WTC11 (cell line): Measurements from ENCODE around the gene DBN1. TPM values are rescaled to one million over a fixed set of nuclear protein-coding genes. Genes with fewer than 3 reads are reported as not detected.
A peak's percentile ranks its signal among the peaks of the same experiment; 100 is the strongest.

Source experiments
- ATAC-seq: fragments of 200-7000 bp; cut with Tn5 transposase; 2 replicates; pipeline ENCODE4 v1.10.0; 2021; ENCODE audit warnings: mild to moderate bottlenecking, moderate library complexity
- CTCF ChIA-PET: fragments of 300-600 bp; sonication (Branson Sonifier 250); formaldehyde crosslinking; loops from one replicate; lab custom pipeline; 2021; ENCODE audit warnings: antibody characterized with exemption; lab: Charles Lee
- POLR2A ChIA-PET: fragments of 350-600 bp; sonication (Branson Sonifier 250); formaldehyde crosslinking; loops from one replicate; lab custom pipeline; 2021; ENCODE audit warnings: antibody characterized with exemption; lab: Charles Lee
- DNase-seq: peaks from one replicate; pipeline ENCODE4 v3.0.0; 2021; ENCODE audit warnings: low spot score
- H3K27ac Mint-ChIP-seq: 2 replicates; pipeline ENCODE4 v1.8.0; 2021; ENCODE audit warnings: mixed read lengths
- H3K27me3 Mint-ChIP-seq: 2 replicates; pipeline ENCODE4 v1.8.0; 2021; ENCODE audit warnings: low read depth, mild to moderate bottlenecking, moderate library complexity, mixed read lengths
- H3K36me3 Mint-ChIP-seq: 2 replicates; pipeline ENCODE4 v1.8.0; 2021; ENCODE audit warnings: mixed read lengths
- H3K4me1 Mint-ChIP-seq: 2 replicates; pipeline ENCODE4 v1.8.0; 2022; ENCODE audit warnings: mixed read lengths
- H3K4me3 Mint-ChIP-seq: 2 replicates; pipeline ENCODE4 v1.8.0; 2021; ENCODE audit warnings: mild to moderate bottlenecking, moderate library complexity, mixed read lengths
- H3K9me3 Mint-ChIP-seq: 2 replicates; pipeline ENCODE4 v1.8.0; 2021; ENCODE audit warnings: mixed read lengths
- AR ChIP-seq: fragments of 250-450 bp; sonication (Bioruptor Pico); IDR thresholded peaks from 2 replicates; pipeline ENCODE4 v1.9.0; 2021; ENCODE audit warnings: mild to moderate bottlenecking
- ARID4B ChIP-seq: sonication (generic); formaldehyde crosslinking; IDR thresholded peaks from 2 replicates; pipeline ENCODE4 v1.8.0; 2023; ENCODE audit warnings: missing genetic modification reagents, mild to moderate bottlenecking, borderline replicate concordance
- CREM ChIP-seq: sonication (generic); formaldehyde crosslinking; IDR thresholded peaks from 2 replicates; pipeline ENCODE4 v1.8.1; 2022; ENCODE audit warnings: mild to moderate bottlenecking, missing genetic modification reagents, moderate library complexity
- E2F4 ChIP-seq: sonication (generic); formaldehyde crosslinking; IDR thresholded peaks from 2 replicates; pipeline ENCODE4 v1.8.1; 2022; ENCODE audit warnings: low read depth, mild to moderate bottlenecking, moderate library complexity, missing genetic modification reagents, borderline replicate concordance
- E2F5 ChIP-seq: sonication (generic); formaldehyde crosslinking; IDR thresholded peaks from 2 replicates; pipeline ENCODE4 v1.8.1; 2022; ENCODE audit warnings: mild to moderate bottlenecking, moderate library complexity, missing genetic modification reagents
- FOXP1 ChIP-seq: sonication (generic); formaldehyde crosslinking; IDR thresholded peaks from 2 replicates; pipeline ENCODE4 v1.8.0; 2022; ENCODE audit warnings: missing genetic modification reagents, mild to moderate bottlenecking, moderate library complexity, borderline replicate concordance
- GABPB1 ChIP-seq: sonication (generic); formaldehyde crosslinking; IDR thresholded peaks from 2 replicates; pipeline ENCODE4 v1.8.1; 2023; ENCODE audit warnings: mild to moderate bottlenecking, missing genetic modification reagents
- GTF2I ChIP-seq: fragments of 250-450 bp; sonication (Bioruptor Pico); conservative IDR thresholded peaks from 2 replicates; pipeline ENCODE4 v1.4.0; 2021; ENCODE audit warnings: mild to moderate bottlenecking
- HMGXB4 ChIP-seq: sonication (generic); formaldehyde crosslinking; IDR thresholded peaks from 2 replicates; pipeline ENCODE4 v1.8.1; 2023; ENCODE audit warnings: mild to moderate bottlenecking, moderate library complexity, missing genetic modification reagents
- MAX ChIP-seq: sonication (generic); formaldehyde crosslinking; IDR thresholded peaks from 2 replicates; pipeline ENCODE4 v1.8.0; 2022; ENCODE audit warnings: mild to moderate bottlenecking, missing genetic modification reagents
- NR1H2 ChIP-seq: sonication (generic); formaldehyde crosslinking; IDR thresholded peaks from 2 replicates; pipeline ENCODE4 v1.9.0; 2021; ENCODE audit warnings: mild to moderate bottlenecking, moderate library complexity, missing genetic modification reagents
- NR2C2 ChIP-seq: sonication (generic); formaldehyde crosslinking; IDR thresholded peaks from 2 replicates; pipeline ENCODE4 v1.8.0; 2022; ENCODE audit warnings: mild to moderate bottlenecking, missing genetic modification reagents
- RELA ChIP-seq: sonication (generic); formaldehyde crosslinking; IDR thresholded peaks from 2 replicates; pipeline ENCODE4 v1.8.1; 2022; ENCODE audit warnings: missing genetic modification reagents, mild to moderate bottlenecking, borderline replicate concordance
- TP53 ChIP-seq: sonication (generic); formaldehyde crosslinking; IDR thresholded peaks from 2 replicates; pipeline ENCODE4 v1.8.1; 2023; ENCODE audit warnings: mild to moderate bottlenecking, missing genetic modification reagents
- USF1 ChIP-seq: sonication (generic); formaldehyde crosslinking; IDR thresholded peaks from 2 replicates; pipeline ENCODE4 v1.8.0; 2022; ENCODE audit warnings: mild to moderate bottlenecking, missing genetic modification reagents
- USF2 ChIP-seq: sonication (generic); formaldehyde crosslinking; IDR thresholded peaks from 2 replicates; pipeline ENCODE4 v1.8.1; 2023; ENCODE audit warnings: mild to moderate bottlenecking, missing genetic modification reagents, moderate library complexity
- ZNF138 ChIP-seq: sonication (generic); formaldehyde crosslinking; conservative IDR thresholded peaks from 2 replicates; pipeline ENCODE4 v1.8.1; 2022; ENCODE audit warnings: mild to moderate bottlenecking, moderate library complexity, missing genetic modification reagents
- ZNF232 ChIP-seq: sonication (generic); formaldehyde crosslinking; IDR thresholded peaks from 2 replicates; pipeline ENCODE4 v1.8.0; 2022; ENCODE audit warnings: mild to moderate bottlenecking, missing genetic modification reagents
- ZNF281 ChIP-seq: sonication (generic); formaldehyde crosslinking; IDR thresholded peaks from 2 replicates; pipeline ENCODE4 v1.8.0; 2023; ENCODE audit warnings: mild to moderate bottlenecking, missing genetic modification reagents
- ZNF671 ChIP-seq: fragments of 250-450 bp; sonication (Bioruptor Pico); IDR thresholded peaks from 2 replicates; pipeline ENCODE4 v1.8.0; 2021; ENCODE audit warnings: mild to moderate bottlenecking
- total RNA-seq: library from RNA; stranded (reverse); gene quantifications from 3 replicates; pipeline ENCODE4 v1.2.3, GENCODE V29; 2021

The DBN1 gene
- total RNA-seq, 1 experiment from 2014 or later: 288 TPM

- Mint-ChIP-seq H3K9me3 (no peaks in the 10 kb centered on the region), H3K27me3 (peaks cover 16% of the 10 kb centered on the region), H3K4me3 (peak overlapping the region; percentile 81), H3K4me1 (peaks cover 34% of the 10 kb centered on the region), H3K27ac (no peak overlapping the region), H3K36me3 (peaks cover 11% of the 10 kb centered on the region)
- ATAC-seq: peak; percentile 45
- ChIA-PET CTCF (interaction anchor here (0.6 to 7.2 kb wide), 42 partner anchors 10 to 794 kb away, joined by 3 to 175 read pairs (median 7); partner anchors contain the start of genes GRK6, LMAN2, MXD3 and PDLIM7), POLR2A (interaction anchor here (0.7 to 4.1 kb wide), 23 partner anchors 8 to 145 kb away, joined by 3 to 24 read pairs (median 6); partner anchors contain the start of genes GRK6, LMAN2, PDLIM7 and PRR7)
- DNase-seq: peak; percentile 96
- TF ChIP-seq GTF2I (CRISPR knock-in tag) (no peak), RELA (peak; percentile 85), E2F5 (peak; percentile 92), NR2C2 (CRISPR knock-in tag) (0 out of 2 replicates have a peak, but pooled peaks have one; percentile 9), NR1H2 (no peak), ZNF671 (CRISPR knock-in tag) (peak; percentile 76), HMGXB4 (peak; percentile 99), ARID4B (CRISPR knock-in tag) (peak; percentile 48; the same call in 1 of the 2 replicates), USF2 (CRISPR knock-in tag) (peak; percentile 74), GABPB1 (CRISPR knock-in tag) (peak; percentile 64; the same call in 1 of the 2 replicates), MAX (peak; percentile 56; the same call in 1 of the 2 replicates), ZNF281 (CRISPR knock-in tag) (no peak; the same call in 1 of the 2 replicates), ZNF138 (CRISPR knock-in tag) (0 out of 2 replicates have a peak, but pooled peaks have one; percentile 74), FOXP1 (CRISPR knock-in tag) (peak; percentile 95), CREM (CRISPR knock-in tag) (no peak; the same call in 1 of the 2 replicates), TP53 (CRISPR knock-in tag) (no peak), USF1 (CRISPR knock-in tag) (no peak; the same call in 1 of the 2 replicates), AR (CRISPR knock-in tag) (no peak), ZNF232 (CRISPR knock-in tag) (peak; percentile 96), E2F4 (CRISPR knock-in tag) (0 out of 2 replicates have a peak, but pooled peaks have one; percentile 33)
These were observed 18.3 kb downstream of the DBN1 start for GRCh38 chr5:177455036-177455660.
